H1 (cell line): ENCODE data around the gene RASSF3. TPM values are rescaled to one million over a fixed set of nuclear protein-coding genes. Genes with fewer than 3 reads are reported as not detected.

Source experiments
- CBX8 ChIP-seq: fragments of 300-800, 300-1000 bp; sonication (generic); IDR thresholded peaks from 2 replicates; pipeline ENCODE4 v1.7.1; 2016; ENCODE audit warnings: low read depth, low read length, borderline replicate concordance
- NRF1 ChIP-seq: IDR thresholded peaks from 2 replicates; pipeline ENCODE4 v1.6.1; 2011; ENCODE audit warnings: mild to moderate bottlenecking, low read depth, low read length, improper control_type of control experiment
- SP1 ChIP-seq: IDR thresholded peaks from 2 replicates; pipeline ENCODE4 v1.6.1; 2011; ENCODE audit warnings: low read depth, low read length
- polyA plus RNA-seq, 7 experiments: library from polyadenylated mRNA; depleted of rRNA in 3 of 7; stranded (reverse) in 5 of 7; unstranded in 2 of 7; fragments of >200 nt in 5 of 7; fragments of 200-250 nt in 2 of 7; gene quantifications; 1 replicate in 5 of 7; 2 replicates in 1 of 7; 4 replicates in 1 of 7; pipeline versions ENCODE4 v1.2.1 to v1.2.3, GENCODE V29; 2011 to 2013; ENCODE audit warnings: missing spikeins in 2 of 7, mixed read lengths in 2 of 7
- total RNA-seq: library from RNA; stranded (reverse); fragmentation: NEBNext Ultra II Directional; extraction: Animal tissue kit (Norgen Biotek cat#: 25700); gene quantifications from 2 replicates; pipeline ENCODE4 v1.2.1, GENCODE V29; 2021
- TF ChIP-seq, protein P1 (sequence below): IDR thresholded peaks from 2 replicates; pipeline ENCODE4 v1.6.1; 2012; ENCODE audit warnings: low read length, inconsistent platforms

The RASSF3 gene
- total and polyA plus RNA-seq, 2 of the 8 experiments (the other 6 are each of a cell fraction or from before 2014, with no cell fraction given) = 19.1 to 64.3 TPM

DNA sequence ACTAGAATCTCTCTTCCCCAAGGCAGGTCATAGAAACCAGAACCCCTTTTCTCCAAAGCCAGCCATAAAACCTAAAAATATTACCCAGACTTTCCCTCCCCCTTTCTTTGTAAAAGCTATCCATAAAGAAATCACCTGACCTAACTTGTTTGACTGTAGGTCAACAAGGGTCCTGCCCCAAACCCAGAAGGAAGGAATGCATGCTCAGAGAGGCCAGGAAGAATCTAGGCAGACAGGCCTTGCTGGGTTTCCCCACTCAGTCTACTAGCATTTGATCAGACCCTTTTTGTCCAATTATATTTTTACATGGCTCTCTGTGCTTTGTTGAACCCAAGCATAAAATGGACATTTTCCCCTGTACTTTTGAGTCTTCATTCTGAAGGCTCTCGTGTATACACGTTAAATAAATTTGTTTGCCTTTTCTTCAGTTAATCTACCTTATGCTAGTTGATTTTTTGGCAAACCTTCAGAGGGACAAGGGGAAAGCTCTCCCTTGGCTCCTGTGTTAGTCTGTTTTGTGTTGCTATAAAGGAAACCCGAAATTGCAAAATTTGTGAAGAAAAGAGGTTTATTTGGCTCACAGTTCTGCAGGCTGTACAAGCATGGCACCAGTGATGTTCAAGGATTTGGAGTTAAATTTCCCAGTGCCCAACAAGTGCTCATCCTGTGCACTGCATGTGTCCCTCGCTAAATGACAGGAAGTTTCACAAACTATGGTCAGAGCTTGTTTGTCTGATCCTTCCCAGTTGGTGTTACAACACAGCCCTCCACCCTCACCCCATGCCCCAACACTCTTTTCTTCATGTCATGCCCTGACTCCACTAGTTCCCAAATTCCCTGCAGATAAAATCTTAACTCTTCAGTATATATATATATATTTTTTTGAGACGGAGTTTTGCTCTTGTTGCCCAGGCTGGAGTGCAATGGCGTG, 14.2 kb upstream of the RASSF3 start (continued):
- TF ChIP-seq, protein P1, sequence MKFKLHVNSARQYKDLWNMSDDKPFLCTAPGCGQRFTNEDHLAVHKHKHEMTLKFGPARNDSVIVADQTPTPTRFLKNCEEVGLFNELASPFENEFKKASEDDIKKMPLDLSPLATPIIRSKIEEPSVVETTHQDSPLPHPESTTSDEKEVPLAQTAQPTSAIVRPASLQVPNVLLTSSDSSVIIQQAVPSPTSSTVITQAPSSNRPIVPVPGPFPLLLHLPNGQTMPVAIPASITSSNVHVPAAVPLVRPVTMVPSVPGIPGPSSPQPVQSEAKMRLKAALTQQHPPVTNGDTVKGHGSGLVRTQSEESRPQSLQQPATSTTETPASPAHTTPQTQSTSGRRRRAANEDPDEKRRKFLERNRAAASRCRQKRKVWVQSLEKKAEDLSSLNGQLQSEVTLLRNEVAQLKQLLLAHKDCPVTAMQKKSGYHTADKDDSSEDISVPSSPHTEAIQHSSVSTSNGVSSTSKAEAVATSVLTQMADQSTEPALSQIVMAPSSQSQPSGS = no peak
- TF ChIP-seq NRF1 (no peak), SP1 (no peak), CBX8 (no peak)
